GM12873 (cell line): Measurements from ENCODE around the gene SLC35G3.
"Not testable (repeated sequence)": the region's sequence is repeated elsewhere in the genome, so short reads cannot be mapped to it uniquely, and the experiment has no call there.

Source experiments
- CTCF ChIP-seq: IDR thresholded peaks from 2 replicates; pipeline ENCODE4 v1.5.1; 2012; ENCODE audit warnings: low read depth, mild to moderate bottlenecking, moderate library complexity, low read length, control low read depth; ENCODE audit not compliant: insufficient read depth; ENCODE audit errors: missing control alignments

Gene SLC35G3

GRCh38 chr17:35194001-35194400, at the start of gene SLC35G3:
SLC35G3 (minus strand) TSS chr17:35194393; CDS start chr17:35194307, 86 bp downstream.
- TF ChIP-seq CTCF: not testable (repeated sequence)

DNA sequence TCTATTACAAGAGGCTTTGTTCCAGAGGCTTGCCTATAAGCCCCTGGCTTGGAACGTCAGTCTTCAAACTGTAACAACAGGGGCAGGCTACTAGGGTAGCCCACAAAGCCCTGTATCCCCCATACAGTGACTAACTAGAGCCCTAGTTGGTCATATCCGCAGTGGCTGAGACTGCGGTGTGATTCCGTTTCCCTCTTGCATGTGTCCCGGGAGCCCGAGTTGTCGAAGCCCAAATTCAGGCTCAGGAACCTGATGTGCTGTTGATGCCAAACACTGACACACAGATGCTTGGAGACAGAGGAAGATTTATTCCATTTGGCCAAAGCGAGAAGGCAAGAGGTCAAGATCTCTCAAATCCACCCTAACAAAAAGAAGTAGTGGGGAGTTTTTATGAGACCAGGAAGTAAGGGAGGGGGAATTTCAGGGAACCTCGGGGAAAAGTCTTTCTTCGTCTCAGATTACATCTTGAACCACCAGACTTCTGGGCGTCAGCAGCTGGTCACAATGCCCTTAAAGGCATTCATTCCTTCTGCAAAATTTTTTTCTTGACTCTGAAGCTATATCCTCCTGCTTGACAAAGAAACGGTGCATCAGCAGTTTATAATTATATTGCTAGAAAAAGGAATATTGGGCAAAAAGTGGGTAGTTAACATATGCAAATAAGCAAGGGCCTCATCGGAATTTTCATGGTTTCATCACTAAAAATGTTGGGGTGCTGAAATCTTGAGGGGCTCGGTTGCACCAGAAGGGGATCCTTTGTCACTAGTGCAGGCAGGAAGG, 49.6 kb upstream of the SLC35G3 start:
- TF ChIP-seq CTCF: no peak

DNA sequence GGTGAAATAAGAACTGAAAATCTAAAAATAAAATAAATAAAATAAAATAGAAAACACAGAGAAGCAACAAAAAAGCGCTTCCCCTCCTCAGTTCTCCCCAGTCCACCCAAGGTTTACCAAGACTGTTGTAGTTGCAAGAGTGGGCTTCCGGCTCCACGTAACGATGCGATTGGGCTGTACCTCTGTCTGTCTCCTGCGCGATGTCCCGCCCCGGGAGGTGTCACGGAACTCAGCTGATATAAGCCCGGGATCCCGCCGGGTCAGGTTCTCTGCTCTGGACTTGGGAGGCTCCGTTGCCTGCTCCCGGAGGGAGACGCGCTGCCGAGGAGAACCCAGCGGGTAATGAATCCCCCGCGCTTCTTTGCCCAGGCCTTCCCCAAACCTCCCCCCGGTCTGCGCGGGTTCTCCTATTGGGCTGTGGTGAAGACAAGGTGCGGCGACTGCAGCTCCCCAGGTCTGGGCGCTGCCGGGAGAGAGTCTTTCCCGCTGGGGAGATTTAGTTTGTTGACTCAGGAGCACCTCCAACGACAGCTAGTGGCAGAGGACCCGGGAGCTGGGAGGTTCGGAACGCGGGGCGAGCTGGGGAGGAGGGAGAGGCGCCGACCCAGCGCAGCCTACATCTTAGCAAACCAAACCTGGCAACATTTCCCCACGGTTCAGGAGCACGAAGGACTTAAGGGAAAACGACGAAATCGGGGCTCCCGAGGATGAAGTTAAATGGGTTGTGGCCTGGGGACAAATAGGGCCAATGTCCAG, 48.8 kb upstream of the SLC35G3 start, which contains the start of gene SLFN5:
Gene SLFN5, plus strand, starts transcription at position 268 of the 756 bp plus-strand sequence. CDS start 15,619 bp downstream, outside the sequence.
- no peak for TF ChIP-seq CTCF

- TF ChIP-seq CTCF: peak; percentile 63
Observed at GRCh38 chr17:35242158-35242804, 48.1 kb upstream of the SLC35G3 start.

DNA sequence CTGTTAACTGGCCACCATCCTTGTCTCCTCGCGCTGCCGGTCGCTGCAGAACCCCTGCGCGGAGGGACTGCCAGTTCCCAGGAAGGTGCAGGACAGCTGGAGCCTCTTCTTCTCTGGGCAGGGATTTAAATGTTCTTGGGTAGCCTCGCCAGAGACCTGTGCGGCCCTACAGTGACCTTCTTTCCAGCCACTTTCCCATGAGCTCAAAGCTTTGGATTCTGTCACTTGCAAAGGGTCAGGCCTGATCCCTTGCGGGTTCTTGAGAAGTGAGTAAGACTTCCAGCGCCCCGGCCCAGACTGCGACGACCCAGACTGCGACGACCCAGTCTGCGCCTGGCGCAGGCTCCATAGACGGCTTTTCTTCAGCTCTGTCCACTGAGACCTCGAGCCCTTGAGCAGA, 47.3 kb upstream of the SLC35G3 start:
- no peak for TF ChIP-seq CTCF

DNA sequence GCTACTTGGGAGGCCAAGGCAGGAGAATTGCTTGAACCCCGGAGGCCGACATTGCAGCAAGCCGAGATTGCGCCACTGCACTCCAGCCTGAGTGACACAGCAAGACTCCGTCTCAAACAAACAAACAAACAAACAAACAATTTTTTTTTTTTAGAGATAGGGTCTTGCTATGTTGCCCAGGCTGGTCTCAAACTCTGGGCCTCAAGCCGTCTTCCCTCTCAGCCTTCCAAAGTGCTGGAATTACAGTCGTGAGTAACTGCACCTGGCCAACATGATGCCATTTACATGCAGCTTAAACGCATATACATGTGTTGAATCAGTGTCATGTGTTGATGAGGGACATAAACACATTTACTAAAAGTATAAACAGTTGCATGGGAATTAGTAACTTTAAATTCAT, 46.7 kb upstream of the SLC35G3 start:
- no peak for TF ChIP-seq CTCF

GRCh38 chr17:35239823-35240222, 45.6 kb upstream of the SLC35G3 start:
- no peak for TF ChIP-seq CTCF
